ENCODE measurements around the gene ADH1C. TPM values are rescaled to one million over a fixed set of nuclear protein-coding genes. Genes with fewer than 3 reads are reported as not detected.
"Not testable (repeated sequence)": the region's sequence is repeated elsewhere in the genome, so short reads cannot be mapped to it uniquely, and the experiment has no call there.

The ADH1C gene
- total RNA-seq, 1 experiment from 2014 or later: not detected

DNA sequence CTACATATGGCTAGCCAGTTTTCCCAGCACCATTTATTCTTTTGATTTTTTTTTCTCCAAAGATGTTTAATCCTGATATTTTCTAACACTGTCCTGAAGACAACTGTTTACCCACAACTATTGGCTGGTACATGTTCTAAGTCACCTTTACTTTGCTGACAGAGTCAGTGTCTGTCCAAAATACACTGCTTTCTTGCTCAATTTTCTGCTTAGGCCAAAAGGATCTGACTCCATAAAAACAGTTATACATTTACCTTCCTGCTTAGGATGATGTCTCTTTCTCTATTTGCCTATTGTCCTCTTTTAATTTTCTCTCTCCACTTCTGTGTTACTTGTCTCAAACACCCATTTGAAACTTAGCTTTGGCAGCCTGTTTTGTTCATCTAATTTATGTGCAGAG lies 3.2 kb downstream of the ADH1C start:
- H3K36me3 ChIP-seq (ENCODE audit: control insufficient read depth, insufficient read depth, low read length): no peaks in the 10 kb centered on the region
- no peak overlapping the region for H3K4me3 ChIP-seq (ENCODE audit: low read depth in 2 of 2, low read length in 2 of 2)
- H3K4me1 ChIP-seq (ENCODE audit: control insufficient read depth, insufficient read depth, low read length): no peaks in the 10 kb centered on the region
- TF ChIP-seq TCF7L2 (IDR thresholded peaks at IDR 0.05; ENCODE audit: low read depth, low read length): no peak
- TF ChIP-seq, protein P1, sequence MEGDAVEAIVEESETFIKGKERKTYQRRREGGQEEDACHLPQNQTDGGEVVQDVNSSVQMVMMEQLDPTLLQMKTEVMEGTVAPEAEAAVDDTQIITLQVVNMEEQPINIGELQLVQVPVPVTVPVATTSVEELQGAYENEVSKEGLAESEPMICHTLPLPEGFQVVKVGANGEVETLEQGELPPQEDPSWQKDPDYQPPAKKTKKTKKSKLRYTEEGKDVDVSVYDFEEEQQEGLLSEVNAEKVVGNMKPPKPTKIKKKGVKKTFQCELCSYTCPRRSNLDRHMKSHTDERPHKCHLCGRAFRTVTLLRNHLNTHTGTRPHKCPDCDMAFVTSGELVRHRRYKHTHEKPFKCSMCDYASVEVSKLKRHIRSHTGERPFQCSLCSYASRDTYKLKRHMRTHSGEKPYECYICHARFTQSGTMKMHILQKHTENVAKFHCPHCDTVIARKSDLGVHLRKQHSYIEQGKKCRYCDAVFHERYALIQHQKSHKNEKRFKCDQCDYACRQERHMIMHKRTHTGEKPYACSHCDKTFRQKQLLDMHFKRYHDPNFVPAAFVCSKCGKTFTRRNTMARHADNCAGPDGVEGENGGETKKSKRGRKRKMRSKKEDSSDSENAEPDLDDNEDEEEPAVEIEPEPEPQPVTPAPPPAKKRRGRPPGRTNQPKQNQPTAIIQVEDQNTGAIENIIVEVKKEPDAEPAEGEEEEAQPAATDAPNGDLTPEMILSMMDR (IDR thresholded peaks at IDR 0.05): no peak
- no peak for TF ChIP-seq REST (IDR thresholded peaks at IDR 0.05; ENCODE audit: insufficient read depth in 1 of 2, low read depth in 2 of 2, low read length in 1 of 2)
- no peak for TF ChIP-seq POLR2AphosphoS5 (IDR thresholded peaks at IDR 0.05; ENCODE audit: low read depth, low read length)
- no peak for TF ChIP-seq SIN3A (IDR thresholded peaks at IDR 0.05; ENCODE audit: borderline replicate concordance, insufficient read depth, low read depth, low read length)
- H3K27me3 ChIP-seq (ENCODE audit: control insufficient read depth, insufficient read depth, low read length): no peaks in the 10 kb centered on the region
- BruUV-seq (replicated peaks): no TSS peak
- no peak for ATAC-seq
- intact Hi-C loops (cut with micrococcal nuclease; ENCODE audit: unreplicated experiment): no loop called here
- in situ Hi-C loops (cut with HindIII; ENCODE audit: low pct_unique_long_range_greater_than_20kb, low sequenced_read_pairs): no loop called here
- no peak for DNase-seq (ENCODE audit: low read depth, low spot score)
- POLR2A ChIA-PET: no interaction called here
- no peaks in the 10 kb centered on the region for H3K9me3 ChIP-seq (ENCODE audit: control insufficient read depth, insufficient read depth, low read depth, low read length)
- CTCF ChIA-PET: no interaction called here
- no peak overlapping the region for H3K27ac ChIP-seq (ENCODE audit: low read length)

DNA sequence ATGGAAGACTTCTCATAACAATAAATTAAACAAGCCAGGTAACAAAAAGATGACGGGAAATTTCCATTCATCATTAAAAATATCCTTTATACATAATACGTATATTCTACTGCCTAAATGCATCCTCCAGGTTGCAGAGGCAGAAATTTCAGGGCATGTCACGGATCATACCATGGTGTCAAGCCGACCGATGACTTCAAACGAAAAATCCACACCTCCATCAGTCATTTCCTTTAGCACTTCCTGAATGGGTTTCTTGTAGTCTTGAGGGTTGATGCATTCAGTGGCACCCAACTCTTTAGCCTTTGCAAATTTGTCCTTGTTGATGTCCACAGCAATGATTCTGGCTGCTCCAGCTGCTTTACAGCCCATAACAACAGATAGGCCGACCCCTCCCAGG lies 9.9 kb downstream of the ADH1C start:
- ATAC-seq; H3K4me1 ChIP-seq (ENCODE audit: control insufficient read depth, insufficient read depth, low read length); H3K27me3 ChIP-seq (ENCODE audit: control insufficient read depth, insufficient read depth, low read length); POLR2A ChIA-PET; CTCF ChIA-PET; in situ Hi-C loops (cut with HindIII; ENCODE audit: low pct_unique_long_range_greater_than_20kb, low sequenced_read_pairs); DNase-seq (ENCODE audit: low read depth, low spot score); BruUV-seq (replicated peaks); H3K4me3 ChIP-seq (ENCODE audit: low read depth in 2 of 2, low read length in 2 of 2); H3K36me3 ChIP-seq (ENCODE audit: control insufficient read depth, insufficient read depth, low read length); H3K27ac ChIP-seq (ENCODE audit: low read length); H3K9me3 ChIP-seq (ENCODE audit: control insufficient read depth, insufficient read depth, low read depth, low read length); intact Hi-C loops (cut with micrococcal nuclease; ENCODE audit: unreplicated experiment): not testable (repeated sequence)

DNA sequence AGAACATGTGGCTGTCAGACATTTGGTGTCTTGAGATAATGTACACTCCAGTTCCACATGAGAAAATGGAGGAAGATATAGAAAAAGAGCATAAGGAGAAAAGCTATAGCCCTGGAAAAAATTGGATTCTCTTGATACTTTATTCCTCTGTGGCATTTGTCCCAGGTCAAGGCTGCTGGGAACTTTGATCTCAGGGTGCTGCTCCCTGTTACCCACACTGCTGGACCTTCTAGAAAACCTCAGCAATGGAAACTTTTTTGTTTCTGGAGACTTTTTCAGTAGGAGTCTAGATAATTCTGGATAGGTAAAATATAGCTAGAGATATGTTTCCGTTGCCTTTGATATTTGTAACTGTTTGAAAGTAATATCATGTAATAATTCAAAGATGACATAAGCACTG lies 11.1 kb downstream of the ADH1C start:
- POLR2A ChIA-PET: no interaction called here
- no TSS peak for BruUV-seq (replicated peaks)
- Histone ChIP-seq H3K4me3 (ENCODE audit: low read depth in 2 of 2, low read length in 2 of 2) (no peak overlapping the region), H3K27me3 (ENCODE audit: control insufficient read depth, insufficient read depth, low read length) (no peaks in the 10 kb centered on the region), H3K27ac (ENCODE audit: low read length) (no peak overlapping the region), H3K4me1 (ENCODE audit: control insufficient read depth, insufficient read depth, low read length) (no peaks in the 10 kb centered on the region), H3K36me3 (ENCODE audit: control insufficient read depth, insufficient read depth, low read length) (no peaks in the 10 kb centered on the region), H3K9me3 (ENCODE audit: control insufficient read depth, insufficient read depth, low read depth, low read length) (no peaks in the 10 kb centered on the region)
- DNase-seq (ENCODE audit: low read depth, low spot score): no peak
- TF ChIP-seq, protein P1 (IDR thresholded peaks at IDR 0.05): no peak
- no peak for TF ChIP-seq POLR2AphosphoS5 (IDR thresholded peaks at IDR 0.05; ENCODE audit: low read depth, low read length)
- TF ChIP-seq REST (IDR thresholded peaks at IDR 0.05; ENCODE audit: insufficient read depth in 1 of 2, low read depth in 2 of 2, low read length in 1 of 2): no peak
- TF ChIP-seq TCF7L2 (IDR thresholded peaks at IDR 0.05; ENCODE audit: low read depth, low read length): no peak
- TF ChIP-seq SIN3A (IDR thresholded peaks at IDR 0.05; ENCODE audit: borderline replicate concordance, insufficient read depth, low read depth, low read length): no peak
- in situ Hi-C loops (cut with HindIII; ENCODE audit: low pct_unique_long_range_greater_than_20kb, low sequenced_read_pairs) (no loop called here), intact Hi-C loops (cut with micrococcal nuclease; ENCODE audit: unreplicated experiment) (no loop called here)
- no peak for ATAC-seq
- CTCF ChIA-PET: no interaction called here
